K562 (cell line): Measurements from ENCODE around the gene UROD. TPM values are rescaled to one million over a fixed set of nuclear protein-coding genes. Genes with fewer than 3 reads are reported as not detected.

Source experiments
- ARID2 ChIP-seq: fragments of 450-650 bp; IDR thresholded peaks from 2 replicates; pipeline ENCODE4 v1.6.1; 2017; ENCODE audit warnings: antibody characterized with exemption, mild to moderate bottlenecking
- EZH2 ChIP-seq: IDR thresholded peaks from 2 replicates; pipeline ENCODE4 v1.6.1; 2012; ENCODE audit warnings: low read depth, mild to moderate bottlenecking, inconsistent platforms, low read length, borderline replicate concordance
- FOS ChIP-seq: IDR thresholded peaks from 3 replicates; pipeline ENCODE4 v1.6.1; 2011; ENCODE audit not compliant: insufficient read length; ENCODE audit errors: extremely low read depth
- GABPA ChIP-seq: fragments of 200-800 bp; sonication (Bioruptor generic); conservative IDR thresholded peaks from 2 replicates; pipeline ENCODE4 v1.6.1; 2016; ENCODE audit warnings: low read depth, missing genetic modification characterization, missing compliant biosample characterization
- GABPB1 ChIP-seq: sonication (generic); formaldehyde crosslinking; IDR thresholded peaks from 2 replicates; pipeline ENCODE4 v1.8.0; 2022; ENCODE audit warnings: mild to moderate bottlenecking, missing genetic modification reagents
- KLF13 ChIP-seq: fragments of 450-650 bp; IDR thresholded peaks from 2 replicates; pipeline ENCODE4 v1.6.1; 2016; ENCODE audit warnings: missing genetic modification characterization, low read depth, mild to moderate bottlenecking, missing compliant biosample characterization, moderate library complexity, borderline replicate concordance
- LEF1 ChIP-seq: fragments of 450-650 bp; IDR thresholded peaks from 2 replicates; pipeline ENCODE4 v1.6.1; 2016; ENCODE audit warnings: mild to moderate bottlenecking
- MTF1 ChIP-seq: fragments of 250-450 bp; sonication (Bioruptor Pico); IDR thresholded peaks from 2 replicates; pipeline ENCODE4 v1.9.0; 2021; ENCODE audit warnings: moderate library complexity, mild to moderate bottlenecking, inconsistent platforms, borderline replicate concordance
- NR3C1 ChIP-seq: sonication (generic); formaldehyde crosslinking; IDR thresholded peaks from 2 replicates; pipeline ENCODE4 v1.8.1; 2022; ENCODE audit warnings: missing genetic modification reagents
- TCF3 ChIP-seq: sonication (generic); formaldehyde crosslinking; IDR thresholded peaks from 2 replicates; pipeline ENCODE4 v1.4.0; 2020; ENCODE audit warnings: mild to moderate bottlenecking, missing genetic modification reagents
- ZFP36 ChIP-seq: fragments of 150-350 bp; IDR thresholded peaks from 2 replicates; pipeline ENCODE4 v1.6.1; 2018; ENCODE audit warnings: low read length, low read depth; ENCODE audit not compliant: partially characterized antibody
- ZNF23 ChIP-seq: fragments of 250-450 bp; sonication (Bioruptor Pico); IDR thresholded peaks from 2 replicates; pipeline ENCODE4 v1.4.0; 2020; ENCODE audit warnings: mild to moderate bottlenecking
- ZNF318 ChIP-seq, 2 experiments: fragments of 450-650 bp; IDR thresholded peaks; 2 replicates each; pipeline ENCODE4 v1.6.1; 2016; ENCODE audit warnings: mild to moderate bottlenecking in 2 of 2, borderline replicate concordance in 1 of 2, low read depth in 1 of 2, moderate library complexity in 1 of 2
- ZNF324 ChIP-seq: fragments of 250-450 bp; sonication (Bioruptor Pico); IDR thresholded peaks from 2 replicates; pipeline ENCODE4 v1.4.0; 2020; ENCODE audit warnings: mild to moderate bottlenecking
- polyA plus RNA-seq, 8 experiments: library from polyadenylated mRNA; depleted of rRNA in 4 of 8; stranded (reverse) in 5 of 8; unstranded in 3 of 8; fragments of >200 nt; fragmentation: Nextera tagmentation in 2 of 8; fragmentation: Illumina TruSeq in 1 of 8; extraction: Ambion mirVana in 2 of 8; extraction: Trizol in 1 of 8; gene quantifications; 2 replicates each; pipeline versions ENCODE4 v1.2.1 to v1.2.3, GENCODE V29; 2011 to 2014; ENCODE audit warnings: inconsistent platforms in 1 of 8, missing spikeins in 1 of 8
- total RNA-seq, 7 experiments: library from RNA; depleted of rRNA in 6 of 7; stranded (reverse); fragments of >200 nt in 6 of 7; fragmentation: Illumina TruSeq in 2 of 7; extraction: Trizol in 2 of 7; gene quantifications; 2 replicates each; pipeline versions ENCODE4 v1.2.1 to v1.2.3, GENCODE V29; 2011 to 2021; ENCODE audit warnings: low replicate concordance in 1 of 7
- TF ChIP-seq, protein P1 (sequence below), 2 experiments: fragments of 450-650 bp; IDR thresholded peaks; 2 replicates each; pipeline ENCODE4 v1.6.1; 2018; ENCODE audit warnings: mild to moderate bottlenecking in 2 of 2, low read depth in 1 of 2; ENCODE audit not compliant: partially characterized antibody in 2 of 2

UROD gene
- total and polyA plus RNA-seq, 9 of the 15 experiments (the other 6 are each of a cell fraction or from before 2014, with no cell fraction given), result 533 to 2,933 (median 1,100) TPM

GRCh38 chr1:45012639-45013278 lies 705 bp downstream of the UROD start (continued):
- TF ChIP-seq, protein P1, sequence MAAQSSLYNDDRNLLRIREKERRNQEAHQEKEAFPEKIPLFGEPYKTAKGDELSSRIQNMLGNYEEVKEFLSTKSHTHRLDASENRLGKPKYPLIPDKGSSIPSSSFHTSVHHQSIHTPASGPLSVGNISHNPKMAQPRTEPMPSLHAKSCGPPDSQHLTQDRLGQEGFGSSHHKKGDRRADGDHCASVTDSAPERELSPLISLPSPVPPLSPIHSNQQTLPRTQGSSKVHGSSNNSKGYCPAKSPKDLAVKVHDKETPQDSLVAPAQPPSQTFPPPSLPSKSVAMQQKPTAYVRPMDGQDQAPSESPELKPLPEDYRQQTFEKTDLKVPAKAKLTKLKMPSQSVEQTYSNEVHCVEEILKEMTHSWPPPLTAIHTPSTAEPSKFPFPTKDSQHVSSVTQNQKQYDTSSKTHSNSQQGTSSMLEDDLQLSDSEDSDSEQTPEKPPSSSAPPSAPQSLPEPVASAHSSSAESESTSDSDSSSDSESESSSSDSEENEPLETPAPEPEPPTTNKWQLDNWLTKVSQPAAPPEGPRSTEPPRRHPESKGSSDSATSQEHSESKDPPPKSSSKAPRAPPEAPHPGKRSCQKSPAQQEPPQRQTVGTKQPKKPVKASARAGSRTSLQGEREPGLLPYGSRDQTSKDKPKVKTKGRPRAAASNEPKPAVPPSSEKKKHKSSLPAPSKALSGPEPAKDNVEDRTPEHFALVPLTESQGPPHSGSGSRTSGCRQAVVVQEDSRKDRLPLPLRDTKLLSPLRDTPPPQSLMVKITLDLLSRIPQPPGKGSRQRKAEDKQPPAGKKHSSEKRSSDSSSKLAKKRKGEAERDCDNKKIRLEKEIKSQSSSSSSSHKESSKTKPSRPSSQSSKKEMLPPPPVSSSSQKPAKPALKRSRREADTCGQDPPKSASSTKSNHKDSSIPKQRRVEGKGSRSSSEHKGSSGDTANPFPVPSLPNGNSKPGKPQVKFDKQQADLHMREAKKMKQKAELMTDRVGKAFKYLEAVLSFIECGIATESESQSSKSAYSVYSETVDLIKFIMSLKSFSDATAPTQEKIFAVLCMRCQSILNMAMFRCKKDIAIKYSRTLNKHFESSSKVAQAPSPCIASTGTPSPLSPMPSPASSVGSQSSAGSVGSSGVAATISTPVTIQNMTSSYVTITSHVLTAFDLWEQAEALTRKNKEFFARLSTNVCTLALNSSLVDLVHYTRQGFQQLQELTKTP (IDR thresholded peaks at IDR 0.05; ENCODE audit: low read depth in 1 of 2, partially characterized antibody in 2 of 2), result no peak
- TF ChIP-seq NR3C1 (no peak), ZNF324 (CRISPR knock-in tag) (no peak), EZH2 (no peak), TCF3 (CRISPR knock-in tag) (peak; percentile 98), ZFP36 (peak; percentile 25), FOS (no peak), ZNF23 (CRISPR knock-in tag) (no peak), KLF13 (tag) (no peak), ZNF318 (IDR thresholded peaks at IDR 0.05; ENCODE audit: borderline replicate concordance in 1 of 2, low read depth in 1 of 2) (peak in 1 of 2 experiments; percentile 59; a peak in 1 of 4 replicates), GABPA (peak; percentile 41; the same call in 1 of the 2 replicates), MTF1 (CRISPR knock-in tag) (no peak), LEF1 (peak; percentile 99), ARID2 (no peak), GABPB1 (CRISPR knock-in tag) (peak; percentile 75)
